HCT116 (cell line): ENCODE measurements around the gene CACNA1C. TPM values are rescaled to one million over a fixed set of nuclear protein-coding genes. Genes with fewer than 3 reads are reported as not detected.

Experiments used
- ATAC-seq: fragments of 200-7000 bp; cut with Tn5 transposase; 2 replicates; pipeline ENCODE4 v1.9.1; 2020; ENCODE audit warnings: mild to moderate bottlenecking, moderate library complexity
- BruUV-seq: library from RNA; stranded (reverse); fragments of 400-500 nt; replicated peaks from 2 replicates; lab custom pipeline; 2021; lab: Mats Ljungman, UMichigan
- CTCF ChIA-PET: fragments of 300-600 bp; sonication (Branson Sonifier 250); formaldehyde crosslinking; loops from one replicate; lab custom pipeline; 2021; ENCODE audit warnings: antibody characterized with exemption; lab: Charles Lee
- POLR2A ChIA-PET: fragments of 300-600, 350-600 bp; sonication (Branson Sonifier 250); formaldehyde crosslinking; loops from one replicate; lab custom pipeline; 2021; ENCODE audit warnings: antibody characterized with exemption; lab: Charles Lee
- RAD21 ChIA-PET, 2 experiments: fragments of 300-600 bp; sonication (Branson Sonifier 250); formaldehyde crosslinking; loops; one replicate each; lab custom pipeline; 2023; ENCODE audit warnings: low total read pairs in 2 of 2; ENCODE audit not compliant: uncharacterized antibody in 2 of 2, unreplicated experiment in 2 of 2, low non-redundant PET in 1 of 2; lab: Charles Lee
- DNase-seq: peaks from one replicate; pipeline ENCODE4 v3.0.0-alpha.2; 2010; ENCODE audit warnings: low read depth, low spot score
- H2AFZ ChIP-seq: fragments of 200-600 bp; shearing (Covaris generic), sonication (generic); 2 replicates; pipeline ENCODE4 v1.6.1; 2017; ENCODE audit warnings: low read depth, mixed run types, mixed read lengths, antibody characterized with exemption, low read length; ENCODE audit not compliant: poor library complexity, severe bottlenecking
- H3K27ac ChIP-seq: 2 replicates; pipeline ENCODE4 v1.5.1; 2012; ENCODE audit warnings: low read depth, low read length
- H3K27me3 ChIP-seq: fragments of 200-600 bp; sonication (generic); 2 replicates; pipeline ENCODE4 v1.6.1; 2016; ENCODE audit warnings: mixed run types, low read length, mixed read lengths; ENCODE audit not compliant: insufficient read depth
- H3K36me3 ChIP-seq, 2 experiments: fragments of 200-500 bp in 1 of 2; fragments of 200-600 bp in 1 of 2; sonication (Bioruptor generic) in 1 of 2; sonication (generic) in 1 of 2; 2 replicates each; pipeline versions ENCODE4 v1.5.1 to v1.6.1; 2014 to 2016; ENCODE audit warnings: low read length in 2 of 2, inconsistent platforms in 1 of 2, mixed read lengths in 1 of 2, mixed run types in 1 of 2; ENCODE audit not compliant: insufficient read depth in 2 of 2, control insufficient read depth in 1 of 2
- H3K4me1 ChIP-seq, 2 experiments: fragments of 200-600 bp in 1 of 2; sonication (generic) in 1 of 2; 2 replicates each; pipeline versions ENCODE4 v1.5.1 to v1.6.1; 2012 to 2017; ENCODE audit warnings: low read length in 2 of 2, inconsistent platforms in 1 of 2, mild to moderate bottlenecking in 1 of 2, mixed read lengths in 1 of 2, mixed run types in 1 of 2, moderate library complexity in 1 of 2; ENCODE audit not compliant: insufficient read depth in 2 of 2, control insufficient read depth in 1 of 2
- H3K4me2 ChIP-seq: fragments of 200-600 bp; sonication (generic); 2 replicates; pipeline ENCODE4 v1.6.1; 2017; ENCODE audit warnings: mixed run types, low read length, mixed read lengths
- H3K4me3 ChIP-seq, 2 experiments: fragments of 200-600 bp in 1 of 2; sonication (generic) in 1 of 2; replicated peaks in 1 of 2; 2 replicates each; pipeline ENCODE4 v1.5.1; 2011 to 2016; ENCODE audit warnings: low read length in 2 of 2, control low read depth in 1 of 2, low read depth in 1 of 2, mild to moderate bottlenecking in 1 of 2, mixed read lengths in 1 of 2, mixed run types in 1 of 2
- H3K79me2 ChIP-seq: fragments of 200-600 bp; sonication (generic); 2 replicates; pipeline ENCODE4 v1.6.1; 2017; ENCODE audit warnings: mild to moderate bottlenecking, mixed run types, low read length, moderate library complexity, mixed read lengths; ENCODE audit not compliant: insufficient read depth
- H3K9ac ChIP-seq: fragments of 200-600 bp; sonication (generic); 2 replicates; pipeline ENCODE4 v1.6.1; 2016; ENCODE audit warnings: low read length, mixed read lengths
- H3K9me2 ChIP-seq: fragments of 200-600 bp; sonication (generic), shearing (Covaris generic); 2 replicates; pipeline ENCODE4 v1.6.1; 2017; ENCODE audit warnings: mixed run types, mild to moderate bottlenecking, moderate library complexity; ENCODE audit not compliant: insufficient read depth
- H3K9me3 ChIP-seq, 2 experiments: fragments of 200-500 bp in 1 of 2; fragments of 200-600 bp in 1 of 2; sonication (Bioruptor generic) in 1 of 2; sonication (generic) in 1 of 2; 2 replicates each; pipeline ENCODE4 v1.6.1; 2014 to 2017; ENCODE audit warnings: low read length in 2 of 2, mixed read lengths in 2 of 2, inconsistent platforms in 1 of 2, low read depth in 1 of 2, mild to moderate bottlenecking in 1 of 2, mixed run types in 1 of 2, moderate library complexity in 1 of 2; ENCODE audit not compliant: control insufficient read depth in 1 of 2, insufficient read depth in 1 of 2
- H4K20me1 ChIP-seq: fragments of 200-600 bp; sonication (generic), shearing (Covaris generic); 2 replicates; pipeline ENCODE4 v1.6.1; 2017; ENCODE audit warnings: mixed run types, mild to moderate bottlenecking, moderate library complexity; ENCODE audit not compliant: insufficient read depth
- CBX3 ChIP-seq: IDR thresholded peaks from 2 replicates; pipeline ENCODE4 v1.6.1; 2012; ENCODE audit warnings: low read depth
- CEBPB ChIP-seq: IDR thresholded peaks from 2 replicates; pipeline ENCODE4 v1.6.1; 2012; ENCODE audit warnings: low read depth
- CTCF ChIP-seq, 3 experiments: fragments of 200-600 bp in 1 of 3; sonication (generic) in 1 of 3; IDR thresholded peaks in 2 of 3; conservative IDR thresholded peaks in 1 of 3; 2 replicates each; pipeline ENCODE4 v1.5.1; 2012 to 2017; ENCODE audit warnings: low read depth in 2 of 3, low read length in 2 of 3, antibody characterized with exemption in 1 of 3, borderline replicate concordance in 1 of 3, control low read depth in 1 of 3, mild to moderate bottlenecking in 1 of 3, mixed read lengths in 1 of 3, mixed run types in 1 of 3, moderate library complexity in 1 of 3; ENCODE audit not compliant: insufficient read depth in 1 of 3
- FOSL1 ChIP-seq: IDR thresholded peaks from 2 replicates; pipeline ENCODE4 v1.6.1; 2012; ENCODE audit warnings: low read depth
- POLR2A ChIP-seq: IDR thresholded peaks from 2 replicates; pipeline ENCODE4 v1.7.0; 2011; ENCODE audit warnings: borderline replicate concordance; ENCODE audit not compliant: insufficient read depth, insufficient read length; ENCODE audit errors: extremely low read depth
- REST ChIP-seq: IDR thresholded peaks from 2 replicates; pipeline ENCODE4 v1.6.1; 2012; ENCODE audit warnings: low read depth
- SIN3A ChIP-seq: IDR thresholded peaks from 2 replicates; pipeline ENCODE4 v1.6.1; 2012; ENCODE audit warnings: low read depth
- SP1 ChIP-seq: IDR thresholded peaks from 2 replicates; pipeline ENCODE4 v1.6.1; 2012; ENCODE audit warnings: low read depth
- intact Hi-C: fragments of 100-400 bp; cut with micrococcal nuclease; formaldehyde crosslinking; loops from 2 replicates; pipeline ENCODE4 v1.10.0; 2022
- total RNA-seq: library from RNA; stranded (reverse); gene quantifications from one replicate; pipeline ENCODE4 v1.2.1, GENCODE V29; 2021; ENCODE audit not compliant: unreplicated experiment
- TF ChIP-seq, protein P1 (sequence below): IDR thresholded peaks from 2 replicates; pipeline ENCODE4 v1.6.1; 2011; ENCODE audit warnings: mild to moderate bottlenecking, low read length, moderate library complexity; ENCODE audit not compliant: insufficient replicate concordance; ENCODE audit errors: extremely low read depth

Gene CACNA1C
- total RNA-seq, 1 experiment from 2014 or later = 0.05 TPM

DNA sequence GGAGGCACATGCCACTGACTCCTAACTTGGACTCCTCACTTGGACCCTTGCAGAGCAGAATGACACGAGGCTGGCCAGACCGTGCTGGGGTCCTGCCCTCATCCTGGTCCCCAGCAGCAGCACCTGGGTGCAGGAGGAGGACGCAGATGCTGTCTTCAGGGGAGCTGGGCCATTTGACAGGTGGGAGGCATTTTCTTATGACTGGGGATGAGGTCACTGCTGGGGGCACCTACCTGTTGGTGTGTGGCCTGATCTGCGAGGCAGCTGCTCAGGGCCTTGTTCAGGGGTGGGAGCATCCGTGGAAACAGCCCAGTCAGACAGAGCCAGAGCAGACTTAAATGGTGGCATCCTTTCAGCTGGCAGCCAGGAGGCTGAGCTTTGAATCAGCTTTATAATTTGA is 57.3 kb downstream of the CACNA1C start:
- Histone ChIP-seq H2AFZ (no peak overlapping the region), H3K36me3 (no peaks in the 10 kb centered on the region), H3K4me1 (no peaks in the 10 kb centered on the region), H3K9me2 (no peaks in the 10 kb centered on the region), H3K27ac (no peak overlapping the region), H3K4me3 (no peak overlapping the region), H3K4me2 (no peak overlapping the region), H3K27me3 (no peaks in the 10 kb centered on the region), H3K9me3 (no peaks in the 10 kb centered on the region)
- ChIA-PET POLR2A (no interaction called here), CTCF (no interaction called here), RAD21 (no interaction called here)
- BruUV-seq = no TSS peak
- TF ChIP-seq CEBPB = no peak
- no peak for TF ChIP-seq POLR2A
- TF ChIP-seq, protein P1, sequence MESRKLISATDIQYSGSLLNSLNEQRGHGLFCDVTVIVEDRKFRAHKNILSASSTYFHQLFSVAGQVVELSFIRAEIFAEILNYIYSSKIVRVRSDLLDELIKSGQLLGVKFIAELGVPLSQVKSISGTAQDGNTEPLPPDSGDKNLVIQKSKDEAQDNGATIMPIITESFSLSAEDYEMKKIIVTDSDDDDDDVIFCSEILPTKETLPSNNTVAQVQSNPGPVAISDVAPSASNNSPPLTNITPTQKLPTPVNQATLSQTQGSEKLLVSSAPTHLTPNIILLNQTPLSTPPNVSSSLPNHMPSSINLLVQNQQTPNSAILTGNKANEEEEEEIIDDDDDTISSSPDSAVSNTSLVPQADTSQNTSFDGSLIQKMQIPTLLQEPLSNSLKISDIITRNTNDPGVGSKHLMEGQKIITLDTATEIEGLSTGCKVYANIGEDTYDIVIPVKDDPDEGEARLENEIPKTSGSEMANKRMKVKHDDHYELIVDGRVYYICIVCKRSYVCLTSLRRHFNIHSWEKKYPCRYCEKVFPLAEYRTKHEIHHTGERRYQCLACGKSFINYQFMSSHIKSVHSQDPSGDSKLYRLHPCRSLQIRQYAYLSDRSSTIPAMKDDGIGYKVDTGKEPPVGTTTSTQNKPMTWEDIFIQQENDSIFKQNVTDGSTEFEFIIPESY = no peak
- TF ChIP-seq FOSL1 = no peak
- TF ChIP-seq REST = no peak
- TF ChIP-seq SIN3A = no peak
- no peak for TF ChIP-seq CBX3
- TF ChIP-seq SP1 = no peak
- TF ChIP-seq CTCF (IDR thresholded peaks at IDR 0.05 in 2 of 3, conservative IDR thresholded peaks at IDR 0.05 in 1 of 3; ENCODE audit: borderline replicate concordance in 1 of 3, insufficient read depth in 1 of 3, low read depth in 2 of 3, low read length in 2 of 3) = no peak
- TF ChIP-seq, all 23 proteins: peak for 0
- H3K9ac ChIP-seq = no peak overlapping the region
- ATAC-seq = no peak
- H4K20me1 ChIP-seq = no peaks in the 10 kb centered on the region
- DNase-seq = no peak
- H3K79me2 ChIP-seq = no peaks in the 10 kb centered on the region
- intact Hi-C loops = no loop called here
